ENCODE measurements around the gene ADAMTS2. TPM values are rescaled to one million over a fixed set of nuclear protein-coding genes. Genes with fewer than 3 reads are reported as not detected.

The ADAMTS2 gene
- total and polyA plus RNA-seq, 2 experiments from 2014 or later: 1.6 to 8.1 TPM

DNA sequence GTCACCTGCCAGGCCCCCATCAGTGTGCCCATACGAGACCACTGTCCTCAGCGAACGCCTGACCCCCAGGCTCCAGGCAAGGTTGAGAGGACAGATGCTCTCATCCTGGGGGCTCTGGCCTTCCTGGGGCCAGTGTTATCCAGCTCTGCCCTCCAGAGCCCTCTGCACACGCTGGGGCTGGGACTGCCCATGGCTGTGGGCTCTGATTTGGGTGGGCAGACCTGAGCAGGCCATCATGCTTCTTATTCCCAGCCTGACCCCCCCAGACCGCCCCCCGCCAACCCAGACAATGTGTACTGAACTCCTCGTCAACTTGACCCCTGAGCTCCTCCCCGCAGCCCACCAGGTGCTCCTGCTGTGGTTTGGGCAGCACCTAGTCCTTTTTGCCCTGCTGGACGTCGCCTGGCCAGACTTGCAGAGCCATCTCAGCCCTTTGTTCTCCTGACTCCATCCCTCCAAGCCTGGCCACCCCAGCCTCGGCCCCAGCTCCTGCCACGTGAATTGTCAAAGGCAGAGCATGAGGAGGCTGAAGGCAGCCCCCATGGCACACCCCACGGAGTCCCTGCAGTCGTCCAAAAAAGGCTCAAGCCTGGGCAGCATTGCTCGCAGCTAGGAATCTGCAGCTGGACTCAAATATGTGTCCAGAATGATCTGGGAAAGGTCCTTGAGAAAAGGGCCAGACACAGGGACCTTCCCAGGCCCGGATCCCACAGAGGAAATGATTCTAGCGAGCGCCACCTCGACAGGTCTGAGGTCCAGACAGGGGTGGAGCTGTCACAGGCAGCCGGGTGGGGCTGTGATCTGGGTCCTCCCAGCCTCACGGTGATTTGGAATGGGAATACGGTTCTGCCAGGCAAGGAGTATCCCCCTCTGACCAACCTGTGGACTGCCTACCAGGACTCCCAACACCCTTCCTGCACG, 87.0 kb downstream of the ADAMTS2 start:
- TF ChIP-seq, protein P1, sequence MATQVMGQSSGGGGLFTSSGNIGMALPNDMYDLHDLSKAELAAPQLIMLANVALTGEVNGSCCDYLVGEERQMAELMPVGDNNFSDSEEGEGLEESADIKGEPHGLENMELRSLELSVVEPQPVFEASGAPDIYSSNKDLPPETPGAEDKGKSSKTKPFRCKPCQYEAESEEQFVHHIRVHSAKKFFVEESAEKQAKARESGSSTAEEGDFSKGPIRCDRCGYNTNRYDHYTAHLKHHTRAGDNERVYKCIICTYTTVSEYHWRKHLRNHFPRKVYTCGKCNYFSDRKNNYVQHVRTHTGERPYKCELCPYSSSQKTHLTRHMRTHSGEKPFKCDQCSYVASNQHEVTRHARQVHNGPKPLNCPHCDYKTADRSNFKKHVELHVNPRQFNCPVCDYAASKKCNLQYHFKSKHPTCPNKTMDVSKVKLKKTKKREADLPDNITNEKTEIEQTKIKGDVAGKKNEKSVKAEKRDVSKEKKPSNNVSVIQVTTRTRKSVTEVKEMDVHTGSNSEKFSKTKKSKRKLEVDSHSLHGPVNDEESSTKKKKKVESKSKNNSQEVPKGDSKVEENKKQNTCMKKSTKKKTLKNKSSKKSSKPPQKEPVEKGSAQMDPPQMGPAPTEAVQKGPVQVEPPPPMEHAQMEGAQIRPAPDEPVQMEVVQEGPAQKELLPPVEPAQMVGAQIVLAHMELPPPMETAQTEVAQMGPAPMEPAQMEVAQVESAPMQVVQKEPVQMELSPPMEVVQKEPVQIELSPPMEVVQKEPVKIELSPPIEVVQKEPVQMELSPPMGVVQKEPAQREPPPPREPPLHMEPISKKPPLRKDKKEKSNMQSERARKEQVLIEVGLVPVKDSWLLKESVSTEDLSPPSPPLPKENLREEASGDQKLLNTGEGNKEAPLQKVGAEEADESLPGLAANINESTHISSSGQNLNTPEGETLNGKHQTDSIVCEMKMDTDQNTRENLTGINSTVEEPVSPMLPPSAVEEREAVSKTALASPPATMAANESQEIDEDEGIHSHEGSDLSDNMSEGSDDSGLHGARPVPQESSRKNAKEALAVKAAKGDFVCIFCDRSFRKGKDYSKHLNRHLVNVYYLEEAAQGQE (IDR thresholded peaks at IDR 0.05; ENCODE audit: unreplicated experiment): no peak
- TF ChIP-seq ZNF114 (CRISPR knock-in tag; IDR thresholded peaks at IDR 0.05): no peak
- TF ChIP-seq NANOG (IDR thresholded peaks at IDR 0.05; ENCODE audit: borderline replicate concordance): no peak
- TF ChIP-seq POLR2AphosphoS5 (IDR thresholded peaks at IDR 0.05; ENCODE audit: low read depth): no peak
- TF ChIP-seq EZH2 (IDR thresholded peaks at IDR 0.05; ENCODE audit: low read depth, unreplicated experiment): no peak
- DNase-seq (ENCODE audit: low spot score): no peak
- no peaks in the 10 kb centered on the region for H3K27me3 ChIP-seq (ENCODE audit: insufficient read depth)
- no peaks in the 10 kb centered on the region for H3K36me3 ChIP-seq (ENCODE audit: insufficient read depth)
- H4K20me1 ChIP-seq (replicated peaks; ENCODE audit: insufficient read depth): no peaks in the 10 kb centered on the region
- peaks cover 3% of the 10 kb centered on the region for H3K27me3 Mint-ChIP-seq (ENCODE audit: insufficient read depth, low read depth, poor library complexity)
- ATAC-seq: no peak
- no peak overlapping the region for H3K4me3 ChIP-seq
- H3K4me2 ChIP-seq: no peak overlapping the region
- no peaks in the 10 kb centered on the region for H3K9me3 Mint-ChIP-seq
- no peaks in the 10 kb centered on the region for H3F3A ChIP-seq (replicated peaks; ENCODE audit: low read depth)
- no peak overlapping the region for H3K4me3 Mint-ChIP-seq
- H3K27ac Mint-ChIP-seq: peak overlapping the region; percentile 48; the same call in 1 of the 2 replicates
- H3K4me1 ChIP-seq (ENCODE audit: insufficient read depth): no peaks in the 10 kb centered on the region
- H2AFZ ChIP-seq: no peak overlapping the region
- no peaks in the 10 kb centered on the region for H3K9me2 ChIP-seq (ENCODE audit: insufficient read depth)
- peaks cover 5% of the 10 kb centered on the region; the same call in 2 of the 3 replicates for H3K4me1 Mint-ChIP-seq
- no peaks in the 10 kb centered on the region for H3K79me2 ChIP-seq (replicated peaks; ENCODE audit: insufficient read depth)
- no peaks in the 10 kb centered on the region; the same call in 2 of the 3 replicates for H3K36me3 Mint-ChIP-seq (ENCODE audit: low read depth)
- no peak overlapping the region for H3K27ac ChIP-seq (ENCODE audit: low read depth)

DNA sequence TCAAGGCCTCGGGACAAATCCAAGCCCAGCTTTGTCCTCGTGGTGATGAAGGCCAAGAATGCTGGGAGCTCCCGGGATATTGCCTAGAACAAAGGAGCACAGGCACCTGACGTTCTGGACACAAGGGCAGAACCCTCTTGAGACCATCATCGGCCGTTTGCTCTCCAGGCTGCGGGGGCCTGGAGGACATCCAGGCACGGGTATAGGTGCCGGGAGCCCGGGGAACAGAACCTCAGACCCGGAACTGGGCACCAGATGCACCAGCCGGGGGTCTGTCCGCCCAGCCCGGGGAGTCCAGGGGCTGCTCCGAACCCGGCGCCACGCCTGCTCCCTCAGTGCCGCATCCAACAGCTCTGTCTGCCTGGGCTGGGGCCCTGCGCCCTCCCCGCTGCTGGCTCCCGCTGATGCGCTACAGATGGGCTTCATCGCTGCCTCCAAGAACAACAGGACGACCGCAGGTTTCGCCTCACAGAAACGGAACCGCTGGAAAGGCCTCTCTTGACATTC, 88.0 kb downstream of the ADAMTS2 start:
- no peak for DNase-seq (ENCODE audit: low spot score)
- no peaks in the 10 kb centered on the region for H4K20me1 ChIP-seq (replicated peaks; ENCODE audit: insufficient read depth)
- Mint-ChIP-seq H3K4me1 (peaks cover 5% of the 10 kb centered on the region; the same call in 2 of the 3 replicates), H3K27me3 (ENCODE audit: insufficient read depth, low read depth, poor library complexity) (peaks cover 1% of the 10 kb centered on the region), H3K4me3 (no peak overlapping the region), H3K36me3 (ENCODE audit: low read depth) (no peaks in the 10 kb centered on the region; the same call in 2 of the 3 replicates), H3K27ac (no peak overlapping the region), H3K9me3 (no peaks in the 10 kb centered on the region)
- no peaks in the 10 kb centered on the region for H3K27me3 ChIP-seq (ENCODE audit: insufficient read depth)
- H3K4me3 ChIP-seq: no peak overlapping the region
- no peak overlapping the region for H3K27ac ChIP-seq (ENCODE audit: low read depth)
- H2AFZ ChIP-seq: no peak overlapping the region
- no peak for ATAC-seq
- no peaks in the 10 kb centered on the region for H3K36me3 ChIP-seq (ENCODE audit: insufficient read depth)
- no peaks in the 10 kb centered on the region for H3F3A ChIP-seq (replicated peaks; ENCODE audit: low read depth)
- no peaks in the 10 kb centered on the region for H3K9me2 ChIP-seq (ENCODE audit: insufficient read depth)
- no peaks in the 10 kb centered on the region for H3K79me2 ChIP-seq (replicated peaks; ENCODE audit: insufficient read depth)
- no peaks in the 10 kb centered on the region for H3K4me1 ChIP-seq (ENCODE audit: insufficient read depth)
- no peak overlapping the region for H3K4me2 ChIP-seq
- TF ChIP-seq JUNB (IDR thresholded peaks at IDR 0.05; ENCODE audit: unreplicated experiment) (no peak), STAT1 (IDR thresholded peaks at IDR 0.05; ENCODE audit: unreplicated experiment) (no peak), POLR2AphosphoS5 (IDR thresholded peaks at IDR 0.05; ENCODE audit: low read depth) (no peak), ZNF114 (CRISPR knock-in tag; IDR thresholded peaks at IDR 0.05) (no peak), CREB1 (CRISPR knock-in tag; IDR thresholded peaks at IDR 0.05; ENCODE audit: low read depth) (no peak)
- TF ChIP-seq, protein P2, sequence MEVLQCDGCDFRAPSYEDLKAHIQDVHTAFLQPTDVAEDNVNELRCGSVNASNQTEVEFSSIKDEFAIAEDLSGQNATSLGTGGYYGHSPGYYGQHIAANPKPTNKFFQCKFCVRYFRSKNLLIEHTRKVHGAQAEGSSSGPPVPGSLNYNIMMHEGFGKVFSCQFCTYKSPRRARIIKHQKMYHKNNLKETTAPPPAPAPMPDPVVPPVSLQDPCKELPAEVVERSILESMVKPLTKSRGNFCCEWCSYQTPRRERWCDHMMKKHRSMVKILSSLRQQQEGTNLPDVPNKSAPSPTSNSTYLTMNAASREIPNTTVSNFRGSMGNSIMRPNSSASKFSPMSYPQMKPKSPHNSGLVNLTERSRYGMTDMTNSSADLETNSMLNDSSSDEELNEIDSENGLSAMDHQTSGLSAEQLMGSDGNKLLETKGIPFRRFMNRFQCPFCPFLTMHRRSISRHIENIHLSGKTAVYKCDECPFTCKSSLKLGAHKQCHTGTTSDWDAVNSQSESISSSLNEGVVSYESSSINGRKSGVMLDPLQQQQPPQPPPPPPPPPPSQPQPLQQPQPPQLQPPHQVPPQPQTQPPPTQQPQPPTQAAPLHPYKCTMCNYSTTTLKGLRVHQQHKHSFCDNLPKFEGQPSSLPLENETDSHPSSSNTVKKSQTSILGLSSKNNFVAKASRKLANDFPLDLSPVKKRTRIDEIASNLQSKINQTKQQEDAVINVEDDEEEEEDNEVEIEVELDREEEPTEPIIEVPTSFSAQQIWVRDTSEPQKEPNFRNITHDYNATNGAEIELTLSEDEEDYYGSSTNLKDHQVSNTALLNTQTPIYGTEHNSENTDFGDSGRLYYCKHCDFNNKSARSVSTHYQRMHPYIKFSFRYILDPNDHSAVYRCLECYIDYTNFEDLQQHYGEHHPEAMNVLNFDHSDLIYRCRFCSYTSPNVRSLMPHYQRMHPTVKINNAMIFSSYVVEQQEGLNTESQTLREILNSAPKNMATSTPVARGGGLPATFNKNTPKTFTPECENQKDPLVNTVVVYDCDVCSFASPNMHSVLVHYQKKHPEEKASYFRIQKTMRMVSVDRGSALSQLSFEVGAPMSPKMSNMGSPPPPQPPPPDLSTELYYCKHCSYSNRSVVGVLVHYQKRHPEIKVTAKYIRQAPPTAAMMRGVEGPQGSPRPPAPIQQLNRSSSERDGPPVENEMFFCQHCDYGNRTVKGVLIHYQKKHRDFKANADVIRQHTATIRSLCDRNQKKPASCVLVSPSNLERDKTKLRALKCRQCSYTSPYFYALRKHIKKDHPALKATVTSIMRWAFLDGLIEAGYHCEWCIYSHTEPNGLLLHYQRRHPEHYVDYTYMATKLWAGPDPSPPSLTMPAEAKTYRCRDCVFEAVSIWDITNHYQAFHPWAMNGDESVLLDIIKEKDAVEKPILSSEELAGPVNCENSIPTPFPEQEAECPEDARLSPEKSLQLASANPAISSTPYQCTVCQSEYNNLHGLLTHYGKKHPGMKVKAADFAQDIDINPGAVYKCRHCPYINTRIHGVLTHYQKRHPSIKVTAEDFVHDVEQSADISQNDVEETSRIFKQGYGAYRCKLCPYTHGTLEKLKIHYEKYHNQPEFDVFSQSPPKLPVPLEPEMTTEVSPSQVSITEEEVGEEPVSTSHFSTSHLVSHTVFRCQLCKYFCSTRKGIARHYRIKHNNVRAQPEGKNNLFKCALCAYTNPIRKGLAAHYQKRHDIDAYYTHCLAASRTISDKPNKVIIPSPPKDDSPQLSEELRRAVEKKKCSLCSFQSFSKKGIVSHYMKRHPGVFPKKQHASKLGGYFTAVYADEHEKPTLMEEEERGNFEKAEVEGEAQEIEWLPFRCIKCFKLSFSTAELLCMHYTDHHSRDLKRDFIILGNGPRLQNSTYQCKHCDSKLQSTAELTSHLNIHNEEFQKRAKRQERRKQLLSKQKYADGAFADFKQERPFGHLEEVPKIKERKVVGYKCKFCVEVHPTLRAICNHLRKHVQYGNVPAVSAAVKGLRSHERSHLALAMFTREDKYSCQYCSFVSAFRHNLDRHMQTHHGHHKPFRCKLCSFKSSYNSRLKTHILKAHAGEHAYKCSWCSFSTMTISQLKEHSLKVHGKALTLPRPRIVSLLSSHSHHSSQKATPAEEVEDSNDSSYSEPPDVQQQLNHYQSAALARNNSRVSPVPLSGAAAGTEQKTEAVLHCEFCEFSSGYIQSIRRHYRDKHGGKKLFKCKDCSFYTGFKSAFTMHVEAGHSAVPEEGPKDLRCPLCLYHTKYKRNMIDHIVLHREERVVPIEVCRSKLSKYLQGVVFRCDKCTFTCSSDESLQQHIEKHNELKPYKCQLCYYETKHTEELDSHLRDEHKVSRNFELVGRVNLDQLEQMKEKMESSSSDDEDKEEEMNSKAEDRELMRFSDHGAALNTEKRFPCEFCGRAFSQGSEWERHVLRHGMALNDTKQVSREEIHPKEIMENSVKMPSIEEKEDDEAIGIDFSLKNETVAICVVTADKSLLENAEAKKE (CRISPR knock-in tag; IDR thresholded peaks at IDR 0.05): no peak

Measured in GM23338 (cell line).